GM19452 (cell line): ENCODE measurements around the gene CARS1.

Experiments used
- ATAC-seq: cut with Tn5 transposase; IDR thresholded peaks from one replicate; pipeline ENCODE4 v1.9.1; 2021; ENCODE audit not compliant: unreplicated experiment

CARS1 gene

DNA sequence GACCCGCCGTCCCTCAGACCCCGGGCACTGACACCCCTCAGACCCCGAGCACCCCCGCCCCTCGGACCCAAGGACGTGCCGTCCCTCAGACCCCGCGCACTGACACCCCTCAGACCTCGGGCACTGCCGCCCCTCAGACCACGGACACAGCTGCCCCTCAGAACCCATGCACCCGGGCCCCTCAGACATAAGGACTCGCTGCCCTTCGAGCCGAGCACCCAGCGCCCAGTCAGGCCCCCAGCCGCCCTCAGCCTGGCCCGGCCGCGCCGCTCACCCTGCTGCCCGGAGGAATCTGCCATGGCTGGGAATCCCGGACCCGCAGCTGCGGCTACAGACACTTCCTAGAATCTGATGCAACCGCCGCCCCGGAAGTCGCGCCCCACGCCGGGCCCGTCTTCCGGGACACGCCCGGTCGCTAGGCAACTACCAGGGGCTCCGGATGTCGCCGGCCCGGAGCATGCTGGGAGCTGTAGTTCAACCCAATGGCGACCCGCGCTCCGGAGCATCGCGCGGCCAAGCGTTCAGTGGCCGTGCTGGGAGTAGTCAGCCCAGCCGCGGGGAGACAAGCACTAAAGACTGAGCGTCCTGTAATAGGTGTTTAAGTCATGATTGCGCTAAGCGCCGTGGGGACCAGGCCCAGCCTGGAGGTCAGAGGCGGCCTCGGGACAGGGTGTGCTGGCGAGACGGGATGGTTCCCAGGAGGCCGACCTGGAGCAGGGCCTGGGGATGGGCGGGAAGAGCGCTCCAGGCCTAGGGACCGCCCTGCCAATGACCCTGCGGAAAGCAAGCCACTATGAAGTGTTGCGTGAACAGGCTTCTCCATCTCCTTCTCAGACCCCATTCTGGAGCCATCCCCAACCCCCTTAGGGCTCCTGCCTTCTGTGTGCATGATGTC is at the start of gene CARS1:
TSS of gene CARS1 (minus strand) at position 355 of the 895 bp plus-strand sequence. CDS start at position 299, 56 bp downstream.
- ATAC-seq: peak; percentile 98

DNA sequence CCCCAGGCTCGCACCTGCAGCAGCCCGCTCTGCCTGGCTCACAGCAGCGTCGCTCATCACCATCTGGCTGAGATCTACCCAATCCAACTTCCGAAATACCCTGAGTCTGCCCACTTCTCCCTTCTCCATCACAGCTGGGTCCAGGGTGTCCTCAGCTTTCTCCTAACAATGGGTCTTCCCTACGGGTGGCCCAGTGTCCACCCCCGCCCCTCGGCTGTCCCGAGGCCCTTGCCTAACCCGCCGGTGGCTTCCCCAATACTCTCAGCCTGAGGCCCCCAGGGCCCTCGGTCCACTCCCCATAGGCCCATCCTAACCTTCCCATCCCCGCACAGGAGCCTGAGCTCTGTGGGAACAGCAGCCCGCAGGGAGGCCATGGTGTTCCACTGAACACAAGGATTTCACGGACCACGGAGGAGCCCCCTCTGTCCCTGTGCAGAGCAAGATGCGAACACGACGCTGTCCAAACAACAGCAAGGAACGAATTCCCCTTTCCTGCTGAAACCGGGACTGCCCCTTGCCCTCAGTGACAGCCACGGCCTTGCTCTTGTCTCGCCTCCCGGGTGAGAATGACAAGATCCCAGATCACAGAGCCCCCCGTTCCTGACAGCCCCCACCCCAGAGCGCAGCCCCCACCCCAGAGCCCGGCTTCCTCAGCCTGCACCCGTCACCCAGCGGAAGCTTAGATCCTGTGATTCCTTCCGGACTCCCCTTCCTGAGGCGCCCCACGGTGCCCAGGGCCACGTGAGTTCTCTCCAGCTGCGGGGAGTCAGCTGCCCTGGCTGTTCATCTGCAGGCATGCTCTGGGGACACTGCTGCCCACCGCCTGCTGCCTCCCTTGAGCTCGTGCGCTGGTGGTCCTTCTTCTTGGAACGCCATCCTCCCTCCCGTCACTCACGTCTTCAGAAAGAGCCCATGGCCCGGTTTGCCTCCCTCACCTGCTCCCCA is 48.8 kb upstream of the CARS1 start:
- no peak for ATAC-seq

DNA sequence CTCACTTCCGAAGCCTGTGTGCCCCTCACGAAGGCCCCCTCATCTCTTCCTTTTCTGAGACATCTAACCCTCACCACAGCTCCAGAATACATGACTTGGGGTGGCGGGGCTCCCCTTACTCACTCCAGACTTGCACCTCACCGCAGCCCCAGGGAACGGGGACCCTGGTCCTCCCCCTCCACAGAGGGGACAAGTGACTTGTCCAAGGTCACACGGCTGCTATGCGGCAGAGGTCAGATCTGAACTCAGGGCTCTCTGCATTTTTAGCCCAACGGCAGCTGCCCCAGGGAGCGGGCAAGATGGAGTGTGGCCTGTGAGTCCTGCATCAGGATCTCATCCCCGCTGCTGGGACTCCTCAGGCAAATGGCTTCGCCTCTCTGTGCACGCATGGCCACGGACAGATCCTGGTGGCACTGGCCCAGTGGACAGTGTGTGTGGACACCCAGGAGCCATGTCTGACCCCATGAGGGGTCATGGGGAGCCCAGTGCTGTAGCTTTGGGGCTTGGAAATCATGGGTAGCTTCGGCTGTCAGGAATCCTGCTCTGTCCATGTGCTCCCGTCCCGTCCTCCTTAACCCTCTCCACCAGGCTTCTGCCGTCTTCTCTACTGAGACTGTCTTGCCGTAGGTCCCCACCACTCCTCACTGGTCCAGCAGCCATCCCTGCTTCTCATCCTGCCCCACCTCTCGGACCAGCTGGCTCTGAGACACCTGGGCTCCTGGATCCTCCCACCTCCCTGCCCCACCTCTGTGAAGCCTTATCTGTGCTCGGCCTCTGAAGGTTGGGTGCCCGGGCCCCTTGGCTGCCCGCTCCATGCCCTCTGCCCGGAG is 48.0 kb upstream of the CARS1 start:
- ATAC-seq: no peak

DNA sequence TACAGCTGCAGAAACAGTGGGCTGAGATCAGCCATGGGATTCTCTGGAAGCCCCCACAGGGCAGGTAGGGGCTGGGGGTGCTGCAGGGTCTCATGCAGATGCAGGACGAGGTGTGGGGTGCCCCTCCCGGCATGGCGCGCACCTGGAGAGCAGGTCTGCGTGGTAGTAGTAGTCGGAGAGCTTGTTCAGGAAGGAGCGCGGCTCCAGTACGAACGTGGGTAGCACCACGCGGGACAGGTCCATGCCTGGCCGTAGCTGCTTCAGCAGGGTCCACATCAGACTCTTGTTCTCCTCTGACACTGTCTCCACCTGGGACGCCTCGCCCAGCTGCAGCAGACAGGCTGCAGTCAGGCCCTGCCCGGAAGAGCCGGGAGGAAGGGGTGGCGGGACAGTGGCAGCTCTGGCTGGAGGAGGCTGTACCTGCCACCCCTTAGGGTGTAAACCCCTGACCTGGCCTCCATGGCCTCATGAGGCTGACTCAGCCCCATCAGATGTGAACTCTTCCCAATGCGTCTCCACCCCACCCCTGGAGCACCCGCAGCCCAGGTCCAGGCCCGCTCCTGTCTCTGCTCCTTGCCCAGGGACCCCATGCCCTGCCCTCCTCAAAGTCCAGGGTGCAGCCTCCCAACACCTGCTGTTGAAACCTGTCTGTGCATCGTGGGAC is 47.0 kb upstream of the CARS1 start:
- ATAC-seq: no peak

DNA sequence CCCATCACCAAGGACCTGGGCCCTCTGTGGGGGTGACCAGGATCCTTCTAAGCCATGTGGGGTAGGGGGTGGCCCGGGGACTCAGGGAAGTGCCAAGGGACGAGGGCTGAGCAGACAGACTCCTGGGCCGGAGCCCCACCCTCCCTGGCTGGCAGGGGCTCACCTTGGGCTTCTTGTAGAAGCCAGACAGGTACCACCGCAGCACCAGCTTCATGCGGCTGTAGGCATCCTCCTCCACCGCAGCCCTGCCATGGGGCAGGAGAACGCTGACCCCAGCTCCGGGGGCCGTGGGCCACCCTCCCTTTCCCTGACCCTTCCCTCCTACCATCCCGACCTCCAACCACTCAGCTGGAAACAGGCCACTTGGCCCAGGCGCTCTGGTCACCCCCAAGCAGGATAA is 45.9 kb upstream of the CARS1 start:
- no peak for ATAC-seq

DNA sequence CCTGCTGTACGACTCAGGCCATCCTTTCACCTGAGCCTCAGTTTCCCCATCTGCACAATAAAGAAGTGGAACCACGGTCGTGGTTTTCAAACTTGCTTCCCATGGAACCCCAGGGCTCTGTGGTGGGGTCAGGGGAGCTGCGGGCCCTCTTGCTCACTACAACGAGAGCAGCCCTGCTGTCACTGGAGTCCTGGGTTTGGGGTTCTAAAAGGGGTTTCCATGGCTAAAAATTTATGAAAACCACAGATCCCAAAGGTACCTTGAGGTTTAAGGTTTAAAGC is 45.4 kb upstream of the CARS1 start:
- ATAC-seq: no peak

DNA sequence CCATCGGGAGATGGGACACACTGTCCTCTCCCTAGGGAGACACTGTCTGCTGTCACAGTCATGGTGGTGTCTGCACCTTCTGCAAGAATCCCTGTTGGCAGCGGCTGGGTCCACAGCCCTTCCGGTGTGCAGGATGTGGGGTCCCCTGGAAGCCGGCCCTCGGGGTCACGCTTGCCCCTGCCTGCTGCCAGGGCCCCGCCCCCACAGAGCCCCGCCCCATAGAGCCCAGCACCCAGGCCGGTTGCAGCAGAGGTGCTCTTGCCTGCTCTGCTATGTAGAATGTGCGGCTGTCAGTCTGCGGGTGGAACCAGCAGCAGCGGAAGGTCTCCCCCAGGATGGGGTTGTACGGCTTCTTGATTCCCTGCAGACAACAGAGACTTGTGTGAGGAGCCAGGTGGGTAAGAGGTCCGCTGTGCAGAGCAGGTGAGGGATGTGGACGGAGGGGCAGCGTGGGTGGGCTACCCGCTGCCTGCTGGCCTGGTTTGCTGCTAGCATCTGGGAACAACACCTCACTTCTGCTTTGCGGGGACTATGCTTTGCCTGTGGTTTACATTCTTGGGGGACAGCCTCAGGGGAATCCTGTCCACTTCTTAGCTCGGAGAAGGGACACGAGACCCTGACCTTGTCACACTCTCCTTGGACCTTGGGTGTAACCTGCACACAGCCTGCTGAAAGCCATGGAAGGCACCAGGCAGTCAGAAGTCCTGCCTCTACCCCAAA is 44.9 kb upstream of the CARS1 start:
- ATAC-seq: no peak

DNA sequence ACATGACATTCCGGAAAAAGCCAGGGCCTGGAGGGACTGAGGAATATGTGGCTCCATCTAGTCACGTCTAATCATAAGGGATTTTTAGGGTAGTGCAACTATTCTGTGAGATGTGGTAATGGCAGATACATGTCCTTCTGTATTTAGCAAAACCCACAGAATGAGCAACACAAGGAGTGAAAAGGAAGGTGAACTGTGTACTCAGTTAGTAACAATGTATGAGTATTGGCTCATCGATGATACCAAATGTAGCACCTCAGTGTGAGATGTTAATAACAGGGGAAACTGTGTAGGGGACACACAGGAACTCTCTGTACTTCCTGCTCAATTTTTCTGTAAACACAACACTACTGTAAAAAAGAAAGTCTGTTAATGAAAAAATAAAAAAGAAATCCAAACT is 42.0 kb upstream of the CARS1 start:
- ATAC-seq: no peak

DNA sequence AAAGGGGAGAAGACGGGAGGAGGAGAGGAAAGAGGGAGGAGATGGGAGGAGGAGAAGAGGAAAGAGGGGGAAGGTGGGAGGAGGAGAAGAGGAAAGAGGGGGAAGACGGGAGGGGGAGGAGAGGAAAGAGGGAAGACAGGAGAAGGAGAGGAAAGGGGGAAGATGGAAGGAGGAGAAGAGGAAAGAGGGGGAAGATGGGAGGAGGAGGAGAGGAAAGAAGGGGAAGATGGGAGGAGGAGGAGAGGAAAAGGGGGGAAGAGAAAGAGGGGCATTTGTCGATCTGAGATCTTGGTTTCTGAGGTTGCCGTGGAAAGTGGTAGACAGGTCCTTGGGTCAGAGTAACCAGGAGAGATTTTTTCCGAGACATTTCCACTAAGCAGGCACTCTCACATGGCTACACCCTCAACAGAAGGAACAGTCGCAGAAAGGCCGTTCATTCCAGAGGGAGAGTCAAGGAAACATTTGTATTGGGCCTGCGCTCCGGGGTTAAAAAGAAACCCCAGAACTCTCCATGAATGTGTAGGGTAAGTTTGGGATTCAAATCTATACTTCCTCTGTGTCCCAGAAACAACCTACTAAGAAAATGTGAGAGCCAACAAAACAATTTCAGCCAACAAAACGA is 39.8 kb upstream of the CARS1 start:
- no peak for ATAC-seq

DNA sequence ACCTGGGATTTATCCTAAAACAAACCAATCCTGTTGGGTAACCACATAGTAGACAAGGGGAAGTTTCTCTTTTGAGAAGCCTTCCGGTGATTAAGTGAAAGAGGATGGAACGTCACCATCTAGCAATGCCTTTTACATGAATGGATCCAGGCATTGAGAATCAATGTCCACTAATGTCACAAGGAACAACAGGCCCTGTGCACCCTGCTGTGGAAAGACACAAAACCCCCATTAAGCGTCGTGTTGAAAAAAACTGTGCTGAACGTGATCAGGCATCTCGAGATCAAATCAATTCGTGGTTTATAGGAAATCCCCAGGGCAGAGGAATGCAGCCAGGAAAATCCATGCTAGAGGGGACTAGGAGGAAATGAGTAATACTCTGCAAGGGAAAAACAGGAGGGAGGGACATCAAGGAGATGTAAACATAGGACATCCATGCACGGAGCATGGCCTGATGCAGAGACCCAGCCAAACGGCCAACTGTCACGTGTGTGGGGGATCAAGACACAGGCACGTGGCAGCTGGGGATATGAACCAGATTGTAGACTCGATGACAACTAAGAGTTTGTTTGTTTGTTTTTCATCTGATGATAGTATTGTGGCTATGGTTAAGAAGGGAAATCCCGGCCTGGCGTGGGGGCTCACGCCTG is 38.6 kb upstream of the CARS1 start:
- ATAC-seq: no peak

DNA sequence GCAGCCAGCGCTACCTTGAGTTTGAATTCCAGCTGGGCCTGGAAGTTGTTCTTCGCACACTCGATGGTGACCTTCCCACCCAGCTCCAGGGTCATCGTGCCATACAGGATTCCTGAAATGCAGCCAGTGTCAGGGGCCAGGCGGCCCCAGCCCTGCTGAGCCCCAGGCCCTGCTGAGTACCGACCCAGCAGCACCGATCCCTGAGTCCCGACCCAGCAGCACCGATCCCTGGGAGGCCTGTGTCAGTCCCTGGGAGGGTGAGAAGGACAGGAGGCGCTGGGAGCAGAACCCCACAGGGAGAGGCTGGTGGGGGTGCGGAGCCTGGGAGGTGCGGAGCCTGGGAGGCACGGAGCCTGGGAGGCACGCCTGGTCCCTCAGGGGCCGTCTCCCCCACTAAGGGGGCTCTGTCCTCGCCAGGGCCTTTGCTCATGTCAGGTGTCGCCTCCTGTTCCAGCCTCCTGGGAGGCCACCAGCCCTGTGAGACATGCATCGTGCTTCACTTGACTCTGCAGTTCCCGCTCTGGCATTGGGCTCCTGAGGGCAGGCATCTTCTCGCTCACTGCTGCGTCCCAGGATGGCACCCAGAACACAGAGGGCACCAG is 37.1 kb upstream of the CARS1 start:
- ATAC-seq: no peak

DNA sequence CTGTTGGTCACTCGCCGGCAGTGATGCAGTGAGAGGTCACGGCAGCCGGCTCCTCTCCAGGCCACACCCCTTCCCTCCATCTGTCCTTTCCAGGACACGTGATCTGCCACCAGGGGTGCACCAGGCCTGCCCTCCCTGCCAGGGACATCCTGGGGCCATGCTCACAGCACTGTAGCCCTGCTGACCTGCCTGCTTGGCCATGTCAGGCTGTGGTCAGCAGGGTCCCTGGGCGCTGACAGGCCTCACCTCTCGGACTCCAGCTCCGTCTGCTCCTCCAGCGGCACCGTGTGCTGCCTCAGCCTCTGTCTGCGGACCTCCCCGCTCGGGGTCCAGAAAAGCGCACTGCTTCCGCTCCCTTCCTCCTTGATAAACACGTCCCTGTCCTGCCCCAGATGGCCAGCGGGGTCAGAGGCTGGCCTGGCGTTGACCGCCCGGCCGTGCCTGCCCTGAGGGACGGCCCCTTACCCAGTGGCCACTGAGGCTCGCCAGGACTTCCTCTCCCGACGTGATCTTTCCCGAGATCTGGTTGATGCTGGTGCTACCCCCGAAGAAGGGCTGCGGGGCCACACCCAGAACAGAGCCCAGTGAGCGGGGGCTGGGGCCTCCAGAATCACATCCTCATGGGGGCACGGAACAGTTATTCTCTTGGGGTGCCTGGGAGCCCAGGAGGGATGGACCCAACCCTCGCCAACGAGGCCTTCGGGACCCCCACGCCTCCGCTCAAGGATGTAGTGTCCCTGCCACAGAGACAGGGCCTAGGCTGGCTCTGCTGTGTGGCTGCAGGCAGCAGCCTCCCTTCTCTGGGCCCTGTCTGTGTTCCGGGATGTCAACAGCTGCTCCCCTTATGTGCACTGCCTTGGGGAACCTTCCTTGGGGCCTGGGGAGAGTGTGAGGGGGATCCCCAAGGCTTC is 36.3 kb upstream of the CARS1 start:
- no peak for ATAC-seq

DNA sequence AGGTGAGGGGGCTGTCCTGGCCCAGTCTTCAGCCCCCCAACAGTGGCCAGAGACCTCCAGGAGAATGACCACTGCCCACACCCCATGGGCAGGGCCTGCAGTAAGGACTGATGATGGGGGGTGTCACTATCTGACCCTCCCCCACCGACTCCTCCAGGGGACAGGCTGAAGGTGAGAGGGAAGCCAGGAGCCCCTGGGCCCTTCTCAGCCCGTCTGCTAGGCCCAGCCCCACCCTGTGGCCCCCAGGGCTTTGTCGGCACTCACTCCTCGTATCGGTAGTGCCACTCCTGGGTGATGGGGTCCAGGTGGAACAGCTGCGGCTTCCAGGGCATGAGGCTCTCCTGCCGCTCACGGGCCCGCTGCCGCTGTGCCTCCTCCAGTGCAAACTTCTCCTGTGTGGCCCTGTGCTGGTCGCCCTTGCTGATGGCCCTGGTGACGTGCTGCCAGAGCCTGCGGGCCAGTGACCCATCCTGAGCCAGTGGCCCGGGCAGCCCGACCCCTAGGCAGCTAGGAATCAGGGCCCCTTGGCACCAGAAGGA is 35.4 kb upstream of the CARS1 start:
- no peak for ATAC-seq

DNA sequence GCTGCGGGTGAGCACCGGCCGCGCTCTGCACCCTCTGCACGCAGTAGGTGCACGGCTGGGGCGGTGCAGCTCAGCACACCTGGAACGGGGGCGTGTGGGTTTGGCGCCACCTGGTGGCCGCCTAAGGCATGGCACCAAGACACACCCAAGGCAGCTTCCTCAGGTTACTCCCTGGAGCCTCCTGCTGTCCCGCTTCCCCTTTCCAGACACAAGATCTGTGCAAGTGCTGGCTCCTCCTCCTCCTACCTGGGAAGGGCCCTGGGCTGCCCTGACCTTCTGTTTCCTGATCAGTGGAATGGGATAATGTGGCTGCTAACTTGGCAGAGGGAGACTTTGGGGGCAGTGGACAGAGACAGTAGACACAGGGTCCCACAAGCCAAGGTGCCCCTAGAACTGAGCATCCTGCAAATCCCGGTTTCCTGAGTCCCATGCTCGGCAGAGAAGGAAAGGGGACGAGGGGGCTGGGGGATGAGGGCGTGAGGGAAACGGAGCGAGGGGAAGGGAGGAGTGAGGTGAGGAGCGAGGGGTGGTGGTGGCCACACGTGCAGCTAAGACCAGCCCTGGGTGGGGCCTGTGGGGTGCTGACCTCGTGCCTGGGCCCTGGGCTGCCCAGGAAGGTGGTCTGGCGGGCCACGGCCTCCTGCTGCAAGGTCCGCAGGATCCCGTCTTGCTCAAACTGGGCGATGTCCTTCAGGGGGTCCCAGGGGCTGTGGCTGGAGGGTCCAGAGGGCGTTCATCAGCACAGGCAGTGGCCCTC is 34.8 kb upstream of the CARS1 start:
- ATAC-seq: peak; percentile 77

DNA sequence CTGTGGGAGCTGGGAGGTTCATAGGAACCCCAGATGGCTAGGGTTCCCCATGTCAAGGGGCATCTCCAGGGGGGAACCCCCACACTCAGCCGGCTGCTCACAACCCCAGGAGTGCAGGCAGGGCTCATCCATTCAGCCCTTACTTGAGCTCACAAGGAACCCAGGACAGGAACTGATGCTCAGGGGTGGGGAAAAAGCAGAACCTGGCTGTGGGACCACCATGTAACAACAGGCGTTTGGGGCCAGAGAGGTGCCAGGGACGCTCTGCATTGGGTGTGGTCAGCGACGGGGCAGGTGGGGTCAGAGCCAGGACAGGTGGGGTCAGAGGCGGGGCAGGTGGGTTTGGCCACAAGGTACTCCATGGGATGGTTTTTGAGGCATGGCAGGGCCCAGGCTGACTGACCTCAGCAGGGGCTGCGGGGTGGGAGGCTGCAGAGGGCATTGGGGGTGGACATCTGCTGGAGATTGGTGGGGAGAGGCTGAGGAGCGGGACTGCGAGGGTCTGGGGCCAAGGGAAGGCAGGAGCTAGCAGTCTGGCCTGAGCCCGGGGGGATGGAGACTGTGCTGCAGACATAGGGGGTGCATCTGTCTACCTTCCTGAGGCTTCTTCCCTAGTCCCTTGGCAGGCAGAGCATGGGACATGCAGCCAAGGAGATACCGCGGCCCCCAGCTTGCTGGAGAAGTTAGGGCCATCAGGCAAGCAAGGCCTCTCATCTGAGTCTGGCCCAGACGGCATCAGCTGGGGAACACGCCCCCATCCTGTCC is 34.0 kb upstream of the CARS1 start:
- ATAC-seq: no peak
